PC-3 (cell line): ENCODE measurements around the gene NTNG1.

ENCODE experiments used
- EZH2 ChIP-seq: fragments of 300-600 bp; sonication (generic); IDR thresholded peaks from one replicate; pipeline ENCODE4 v1.6.1; 2017; ENCODE audit warnings: antibody characterized with exemption, mild to moderate bottlenecking, low read length; ENCODE audit not compliant: unreplicated experiment
- EZH2phosphoT487 ChIP-seq: fragments of 300-600 bp; sonication (generic); IDR thresholded peaks from 2 replicates; pipeline ENCODE4 v1.6.1; 2018; ENCODE audit warnings: mild to moderate bottlenecking, antibody characterized with exemption, low read length, borderline replicate concordance
- TF ChIP-seq, protein P1 (sequence below): fragments of 300-600 bp; sonication (generic); conservative IDR thresholded peaks from 2 replicates; pipeline ENCODE4 v1.5.1; 2017; ENCODE audit warnings: antibody characterized with exemption, low read depth, mild to moderate bottlenecking, low read length

DNA sequence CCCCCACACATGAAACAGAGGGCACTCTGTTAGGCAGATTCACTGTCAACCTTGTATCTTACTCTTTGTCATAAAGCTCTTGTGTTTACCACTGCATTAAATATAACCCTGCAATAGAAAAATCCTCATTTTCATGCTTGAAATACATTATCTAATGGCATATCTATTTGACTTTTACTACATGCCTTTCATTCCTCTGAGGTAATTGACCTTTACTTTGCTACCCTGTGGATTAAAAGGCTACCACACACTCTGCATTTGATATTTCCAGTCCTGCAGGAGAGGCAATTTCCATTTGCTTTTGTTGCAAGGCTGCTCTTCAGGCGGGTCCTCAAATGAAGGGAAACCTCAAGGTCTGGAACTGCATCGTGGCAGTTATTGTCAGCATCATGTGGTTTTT is 238.0 kb downstream of the NTNG1 start:
- TF ChIP-seq, protein P1, sequence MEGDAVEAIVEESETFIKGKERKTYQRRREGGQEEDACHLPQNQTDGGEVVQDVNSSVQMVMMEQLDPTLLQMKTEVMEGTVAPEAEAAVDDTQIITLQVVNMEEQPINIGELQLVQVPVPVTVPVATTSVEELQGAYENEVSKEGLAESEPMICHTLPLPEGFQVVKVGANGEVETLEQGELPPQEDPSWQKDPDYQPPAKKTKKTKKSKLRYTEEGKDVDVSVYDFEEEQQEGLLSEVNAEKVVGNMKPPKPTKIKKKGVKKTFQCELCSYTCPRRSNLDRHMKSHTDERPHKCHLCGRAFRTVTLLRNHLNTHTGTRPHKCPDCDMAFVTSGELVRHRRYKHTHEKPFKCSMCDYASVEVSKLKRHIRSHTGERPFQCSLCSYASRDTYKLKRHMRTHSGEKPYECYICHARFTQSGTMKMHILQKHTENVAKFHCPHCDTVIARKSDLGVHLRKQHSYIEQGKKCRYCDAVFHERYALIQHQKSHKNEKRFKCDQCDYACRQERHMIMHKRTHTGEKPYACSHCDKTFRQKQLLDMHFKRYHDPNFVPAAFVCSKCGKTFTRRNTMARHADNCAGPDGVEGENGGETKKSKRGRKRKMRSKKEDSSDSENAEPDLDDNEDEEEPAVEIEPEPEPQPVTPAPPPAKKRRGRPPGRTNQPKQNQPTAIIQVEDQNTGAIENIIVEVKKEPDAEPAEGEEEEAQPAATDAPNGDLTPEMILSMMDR = no peak
- no peak for TF ChIP-seq EZH2
- TF ChIP-seq EZH2phosphoT487 = no peak
